CD4-positive, alpha-beta T cell (primary cell): ENCODE measurements around the gene GDA. TPM values are rescaled to one million over a fixed set of nuclear protein-coding genes. Genes with fewer than 3 reads are reported as not detected.

ENCODE experiments used
- ATAC-seq: fragments of 200-7000 bp; cut with Tn5 transposase; one replicate; pipeline ENCODE4 v1.10.0; 2022; ENCODE audit warnings: mild to moderate bottlenecking; ENCODE audit not compliant: poor library complexity
- CTCF ChIA-PET: fragments of 350-600 bp; sonication (Branson Sonifier 250); formaldehyde crosslinking; loops from one replicate; lab custom pipeline; 2021; ENCODE audit warnings: antibody characterized with exemption, inconsistent platforms; lab: Charles Lee
- POLR2A ChIA-PET: fragments of 350-600 bp; sonication (Branson Sonifier 250); formaldehyde crosslinking; loops from one replicate; lab custom pipeline; 2021; ENCODE audit warnings: antibody characterized with exemption, inconsistent platforms; lab: Charles Lee
- DNase-seq, 14 experiments: peaks; one replicate each; pipeline ENCODE4 v3.0.0-alpha.2; 2013 to 2020; ENCODE audit warnings: mixed read lengths in 2 of 14
- H3K27ac ChIP-seq, 2 donors: one replicate each; pipeline versions ENCODE4 v1.5.1 to v1.7.0; 2013; ENCODE audit warnings: low read length in 2 of 2, low read depth in 1 of 2, mild to moderate bottlenecking in 1 of 2
- H3K27me3 ChIP-seq, 2 experiments: 1 replicate in 1 of 2; 2 replicates in 1 of 2; pipeline versions ENCODE4 v1.6.1 to v1.7.0; 2013; ENCODE audit warnings: low read length in 2 of 2, control low read depth in 1 of 2, mild to moderate bottlenecking in 1 of 2, moderate library complexity in 1 of 2; ENCODE audit not compliant: insufficient read depth in 2 of 2, control insufficient read depth in 1 of 2
- H3K36me3 ChIP-seq: one replicate; pipeline ENCODE4 v1.6.1; 2013; ENCODE audit warnings: low read length, control low read depth; ENCODE audit not compliant: insufficient read depth
- H3K4me1 ChIP-seq: one replicate; pipeline ENCODE4 v1.6.1; 2013; ENCODE audit warnings: low read length, control low read depth; ENCODE audit not compliant: insufficient read depth
- H3K4me3 ChIP-seq: one replicate; pipeline ENCODE4 v1.5.1; 2013; ENCODE audit warnings: mild to moderate bottlenecking, low read length, moderate library complexity
- H3K9me3 ChIP-seq, 2 experiments: 1 replicate in 1 of 2; 2 replicates in 1 of 2; pipeline versions ENCODE4 v1.6.1 to v1.7.0; 2013; ENCODE audit warnings: low read length in 2 of 2, mild to moderate bottlenecking in 2 of 2, control low read depth in 1 of 2, moderate library complexity in 1 of 2; ENCODE audit not compliant: control insufficient read depth in 1 of 2, insufficient read depth in 1 of 2
- H3K27ac Mint-ChIP-seq: one replicate; pipeline ENCODE4 v1.8.0; 2020; ENCODE audit warnings: mixed read lengths
- H3K27me3 Mint-ChIP-seq: one replicate; pipeline ENCODE4 v1.8.0; 2021; ENCODE audit warnings: mixed read lengths
- H3K36me3 Mint-ChIP-seq: one replicate; pipeline ENCODE4 v1.8.0; 2021; ENCODE audit warnings: low read depth, mixed read lengths
- H3K4me1 Mint-ChIP-seq: one replicate; pipeline ENCODE4 v1.8.0; 2021; ENCODE audit warnings: low read depth, mixed read lengths
- H3K4me3 Mint-ChIP-seq: one replicate; pipeline ENCODE4 v1.8.0; 2020; ENCODE audit warnings: mild to moderate bottlenecking, mixed read lengths
- H3K9me3 Mint-ChIP-seq: one replicate; pipeline ENCODE4 v1.8.0; 2020; ENCODE audit warnings: mixed read lengths
- CTCF ChIP-seq: fragments of 200-600 bp; IDR thresholded peaks from one replicate; pipeline ENCODE4 v1.8.0; 2022; ENCODE audit warnings: antibody characterized with exemption, mild to moderate bottlenecking
- intact Hi-C, 2 experiments: fragments of 100-400 bp; cut with DNase I in 1 of 2; cut with micrococcal nuclease in 1 of 2; formaldehyde crosslinking; loops; one replicate each; pipeline versions ENCODE4 v1.15.1 to v1.9.0; 2023 to 2025; cut with DNase I, micrococcal nuclease
- total RNA-seq, 174 experiments: library from RNA in 2 of 174; stranded (reverse) in 2 of 174; gene quantifications; one replicate each; pipeline ENCODE4 v1.2.3 and lab custom pipeline; 2021 to 2026

Gene GDA
- total RNA-seq, 2 experiments from 2014 or later: not detected

- Histone ChIP-seq H3K36me3 (no peaks in the 10 kb centered on the region), H3K27me3 (peaks cover 0 to 8% of the 10 kb centered on the region in 2 experiments), H3K4me1 (no peaks in the 10 kb centered on the region), H3K27ac (no peak overlapping the region), H3K9me3 (no peaks in the 10 kb centered on the region), H3K4me3 (no peak overlapping the region)
- intact Hi-C loops: no loop called here
- DNase-seq (no peak), ATAC-seq (no peak)
- H3K9me3 Mint-ChIP-seq: no peaks in the 10 kb centered on the region
- no peaks in the 10 kb centered on the region for H3K36me3 Mint-ChIP-seq
- POLR2A ChIA-PET: no interaction called here
- no peak for TF ChIP-seq CTCF
- H3K27me3 Mint-ChIP-seq: peaks cover 11% of the 10 kb centered on the region
- no peaks in the 10 kb centered on the region for H3K4me1 Mint-ChIP-seq
- H3K4me3 Mint-ChIP-seq: no peak overlapping the region
- CTCF ChIA-PET: no interaction called here
- no peak overlapping the region for H3K27ac Mint-ChIP-seq
Observed at GRCh38 chr9:72131206-72131605, 18.0 kb upstream of the GDA start.

- H3K36me3 ChIP-seq: no peaks in the 10 kb centered on the region
- no peak for TF ChIP-seq CTCF
- Mint-ChIP-seq H3K36me3 (no peaks in the 10 kb centered on the region), H3K27ac (no peak overlapping the region), H3K9me3 (no peaks in the 10 kb centered on the region), H3K4me1 (no peaks in the 10 kb centered on the region), H3K27me3 (peaks cover 11% of the 10 kb centered on the region), H3K4me3 (no peak overlapping the region)
- no peaks in the 10 kb centered on the region for H3K9me3 ChIP-seq
- no peak overlapping the region for H3K4me3 ChIP-seq
- no peak for ATAC-seq
- ChIA-PET CTCF (no interaction called here), POLR2A (no interaction called here)
- DNase-seq: no peak
- H3K4me1 ChIP-seq: no peaks in the 10 kb centered on the region
- H3K27ac ChIP-seq: no peak overlapping the region
- intact Hi-C loops: no loop called here
- peaks cover 0 to 8% of the 10 kb centered on the region in 2 experiments for H3K27me3 ChIP-seq
Observed at GRCh38 chr9:72132052-72132451, 17.2 kb upstream of the GDA start.

- no peak overlapping the region for H3K4me3 ChIP-seq
- no peak for ATAC-seq
- H3K27me3 ChIP-seq: peaks cover 0 to 8% of the 10 kb centered on the region in 2 experiments
- no peak overlapping the region for H3K27ac ChIP-seq
- H3K36me3 Mint-ChIP-seq: no peaks in the 10 kb centered on the region
- POLR2A ChIA-PET: interaction anchor here (0.6 kb wide), 1 partner anchor 273 kb away, joined by 4 read pairs; no protein-coding TSS in a partner anchor
- intact Hi-C loops: no loop called here
- H3K27me3 Mint-ChIP-seq: peaks cover 5% of the 10 kb centered on the region
- H3K4me1 ChIP-seq: no peaks in the 10 kb centered on the region
- DNase-seq: no peak
- H3K27ac Mint-ChIP-seq: no peak overlapping the region
- H3K36me3 ChIP-seq: no peaks in the 10 kb centered on the region
- no peaks in the 10 kb centered on the region for H3K9me3 ChIP-seq
- no peak overlapping the region for H3K4me3 Mint-ChIP-seq
- H3K9me3 Mint-ChIP-seq: no peaks in the 10 kb centered on the region
- TF ChIP-seq CTCF: no peak
- no peaks in the 10 kb centered on the region for H3K4me1 Mint-ChIP-seq
- CTCF ChIA-PET: no interaction called here
Observed at GRCh38 chr9:72133365-72134035, 15.7 kb upstream of the GDA start.
